HG03469 (cell line): ENCODE results near the gene FERMT1.
A peak's percentile ranks its signal among the peaks of the same experiment; 100 is the strongest.

Source experiments
- ATAC-seq: cut with Tn5 transposase; IDR thresholded peaks from one replicate; pipeline ENCODE4 v1.9.1; 2021; ENCODE audit warnings: mild to moderate bottlenecking, moderate library complexity, moderate number of reproducible peaks; ENCODE audit not compliant: unreplicated experiment

Gene FERMT1, protein sequence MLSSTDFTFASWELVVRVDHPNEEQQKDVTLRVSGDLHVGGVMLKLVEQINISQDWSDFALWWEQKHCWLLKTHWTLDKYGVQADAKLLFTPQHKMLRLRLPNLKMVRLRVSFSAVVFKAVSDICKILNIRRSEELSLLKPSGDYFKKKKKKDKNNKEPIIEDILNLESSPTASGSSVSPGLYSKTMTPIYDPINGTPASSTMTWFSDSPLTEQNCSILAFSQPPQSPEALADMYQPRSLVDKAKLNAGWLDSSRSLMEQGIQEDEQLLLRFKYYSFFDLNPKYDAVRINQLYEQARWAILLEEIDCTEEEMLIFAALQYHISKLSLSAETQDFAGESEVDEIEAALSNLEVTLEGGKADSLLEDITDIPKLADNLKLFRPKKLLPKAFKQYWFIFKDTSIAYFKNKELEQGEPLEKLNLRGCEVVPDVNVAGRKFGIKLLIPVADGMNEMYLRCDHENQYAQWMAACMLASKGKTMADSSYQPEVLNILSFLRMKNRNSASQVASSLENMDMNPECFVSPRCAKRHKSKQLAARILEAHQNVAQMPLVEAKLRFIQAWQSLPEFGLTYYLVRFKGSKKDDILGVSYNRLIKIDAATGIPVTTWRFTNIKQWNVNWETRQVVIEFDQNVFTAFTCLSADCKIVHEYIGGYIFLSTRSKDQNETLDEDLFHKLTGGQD

DNA sequence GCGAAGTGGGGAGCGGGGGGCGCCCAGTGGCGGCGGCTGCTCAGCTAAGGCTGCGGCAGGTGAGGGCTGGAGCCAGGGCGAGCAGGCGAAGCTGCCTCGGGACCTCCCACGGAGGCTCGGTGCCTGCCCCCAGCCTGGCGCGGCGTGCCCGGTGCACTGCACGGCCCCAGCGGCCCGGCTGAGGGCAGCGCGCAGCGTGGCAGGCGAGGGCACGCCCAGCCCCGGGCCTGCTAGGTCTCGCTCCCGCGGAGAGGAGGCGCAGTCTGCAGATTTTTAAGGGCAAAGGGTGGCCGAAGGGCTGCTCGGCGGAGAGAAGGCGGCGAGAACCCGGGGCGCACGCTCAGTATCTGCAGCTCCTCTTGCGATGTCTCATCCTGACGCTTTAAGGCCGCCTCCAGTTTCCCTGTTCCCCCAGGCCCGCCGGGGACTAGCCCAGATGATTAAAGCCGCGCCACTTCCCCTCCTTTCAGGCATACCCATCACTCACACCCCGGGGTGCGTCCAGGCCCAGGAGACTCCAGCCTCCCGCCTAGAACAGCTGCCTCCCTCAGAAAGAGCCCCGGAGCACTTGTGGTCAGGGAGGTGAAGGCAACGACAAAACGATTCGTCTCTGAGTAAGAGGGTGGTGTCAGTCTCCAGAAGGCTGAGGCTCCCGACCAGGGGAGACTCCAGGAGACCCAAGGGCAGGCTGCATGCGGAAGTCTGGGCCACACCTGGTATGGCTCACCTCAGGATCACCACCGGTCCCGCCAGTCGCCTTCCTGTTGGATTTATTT, at the start of gene FERMT1:
Gene FERMT1 (minus strand): TSS at position 158 of the 776 bp plus-strand sequence. CDS start 3,476 bp downstream, outside the sequence.
- ATAC-seq: peak; percentile 68

DNA sequence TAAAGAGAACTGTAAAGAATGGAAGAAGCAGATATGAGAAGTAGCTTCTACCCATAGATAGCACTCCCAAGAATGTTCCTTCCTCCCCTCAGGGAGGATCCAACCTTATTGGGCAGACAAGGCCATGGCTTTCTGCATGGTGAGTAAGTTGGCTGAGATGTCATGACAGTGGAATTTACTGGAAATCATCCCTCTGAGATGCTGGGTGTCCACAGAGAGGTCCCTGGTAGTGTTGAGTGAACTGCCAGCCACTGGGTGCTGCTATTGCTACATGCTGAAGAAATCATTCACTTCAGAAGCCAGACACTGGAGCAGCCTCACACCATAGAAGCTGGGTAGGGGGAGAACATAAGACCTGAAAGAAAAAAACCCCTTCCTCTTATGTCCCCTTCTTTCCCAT, 46.4 kb upstream of the FERMT1 start:
- ATAC-seq: no peak

DNA sequence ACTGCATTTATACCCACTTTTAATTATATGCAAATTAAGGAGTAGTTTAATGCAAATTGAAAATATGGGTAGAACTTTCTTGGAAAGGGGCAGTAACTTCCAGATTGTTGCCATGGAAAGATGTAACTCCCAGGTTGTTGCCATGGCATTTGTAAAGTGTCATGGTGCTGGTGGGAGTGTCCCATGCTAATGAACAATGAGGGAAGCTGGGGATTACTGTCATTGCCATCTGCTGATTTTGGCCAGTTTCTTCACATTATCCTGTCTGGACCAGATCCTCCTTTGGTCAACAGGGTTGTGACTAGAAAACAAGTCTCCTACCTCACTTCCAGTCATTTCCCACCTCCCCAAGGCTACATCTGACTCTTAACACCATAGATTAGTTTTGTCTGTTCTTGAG, 45.4 kb upstream of the FERMT1 start:
- no peak for ATAC-seq

DNA sequence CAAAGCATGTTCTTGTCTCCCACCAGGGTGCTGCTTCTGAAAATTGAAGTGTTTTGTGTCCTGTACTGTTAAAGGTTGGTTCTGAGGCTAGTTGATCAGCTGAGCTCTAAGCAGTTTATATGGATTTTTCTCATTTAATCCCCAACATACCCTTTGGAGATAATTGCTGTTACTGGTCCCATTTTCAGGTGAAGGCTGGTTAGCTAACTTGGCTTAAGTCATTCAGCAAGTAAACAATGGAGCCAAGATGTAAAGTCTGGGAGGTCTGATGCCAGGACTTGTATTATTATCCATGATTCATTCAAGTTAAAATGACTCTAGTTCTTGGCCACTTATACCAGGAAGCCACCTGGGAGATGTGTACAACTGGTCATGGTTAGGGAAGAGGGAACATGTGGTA, 42.5 kb upstream of the FERMT1 start:
- no peak for ATAC-seq

- ATAC-seq: no peak
Measured at GRCh38 chr20:6164421-6165341, 41.9 kb upstream of the FERMT1 start.

- ATAC-seq: no peak
Measured at GRCh38 chr20:6160736-6161135, 37.9 kb upstream of the FERMT1 start.

- ATAC-seq: no peak
Measured at GRCh38 chr20:6157345-6157744, 34.5 kb upstream of the FERMT1 start.

GRCh38 chr20:6152777-6153176, 29.9 kb upstream of the FERMT1 start:
- ATAC-seq: no peak

DNA sequence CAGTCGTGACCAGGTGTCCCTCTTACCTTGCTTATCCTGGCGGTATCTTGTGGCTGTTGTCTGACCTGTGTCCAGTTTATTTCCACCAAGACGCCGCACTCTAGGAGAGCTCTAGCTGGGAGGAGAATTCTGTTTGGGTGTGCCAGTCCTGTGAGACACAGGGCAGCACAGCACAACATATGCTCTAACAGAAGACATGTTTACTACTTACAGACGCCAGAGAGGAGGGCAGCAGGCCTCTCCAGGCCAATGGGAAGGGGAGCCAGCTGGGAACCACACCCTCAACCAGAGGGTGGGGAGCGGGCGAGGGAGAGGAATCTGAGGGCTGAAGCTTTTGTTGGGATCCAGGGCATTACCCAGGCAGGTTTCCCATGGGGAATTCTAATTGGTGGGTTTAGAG, 25.2 kb upstream of the FERMT1 start:
- ATAC-seq: no peak

GRCh38 chr20:6142348-6142993, 19.6 kb upstream of the FERMT1 start:
- no peak for ATAC-seq

- no peak for ATAC-seq
Measured at GRCh38 chr20:6140947-6141346, 18.1 kb upstream of the FERMT1 start.

DNA sequence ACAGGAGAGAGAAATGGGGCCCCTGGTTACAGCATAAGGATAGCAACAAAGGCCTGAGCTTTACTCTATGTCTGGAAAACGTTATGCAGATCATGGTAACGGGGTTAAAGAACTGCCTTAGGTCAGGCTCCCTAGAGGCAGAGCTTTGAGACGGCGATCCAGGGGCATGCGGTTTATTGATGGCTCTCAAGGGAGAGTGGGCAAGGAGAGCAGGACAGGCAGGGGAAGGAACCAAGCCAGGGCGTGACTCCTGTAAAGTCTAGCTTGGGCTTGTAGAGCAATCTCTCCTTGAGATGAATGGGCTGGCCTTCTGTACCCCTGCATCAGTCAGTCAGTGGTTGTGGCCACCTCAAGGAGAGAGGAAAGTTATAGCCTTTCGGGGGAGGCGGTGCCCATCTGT, 12.5 kb upstream of the FERMT1 start:
- no peak for ATAC-seq

- no peak for ATAC-seq
Measured at GRCh38 chr20:6134592-6134991, 11.8 kb upstream of the FERMT1 start.

DNA sequence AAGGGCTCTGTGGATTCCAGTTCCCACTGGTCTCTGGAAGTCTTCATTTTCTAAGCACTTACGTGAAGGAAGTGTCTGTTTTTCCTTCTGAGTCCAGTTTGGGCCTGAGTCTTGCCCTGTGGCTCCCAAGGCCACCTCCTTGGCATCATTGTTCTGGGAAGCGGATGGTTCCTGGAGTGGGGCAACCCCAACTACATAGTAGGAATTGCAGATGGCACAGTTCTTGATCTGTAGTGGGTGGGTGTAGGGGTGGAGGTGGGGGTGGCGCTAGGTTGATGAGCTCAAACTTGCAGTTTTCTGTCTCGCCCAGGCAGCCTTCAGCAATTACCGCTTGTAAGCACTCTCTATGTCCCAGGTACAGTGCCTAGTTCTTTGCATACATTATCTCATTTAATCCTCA, 7.2 kb upstream of the FERMT1 start:
- no peak for ATAC-seq

DNA sequence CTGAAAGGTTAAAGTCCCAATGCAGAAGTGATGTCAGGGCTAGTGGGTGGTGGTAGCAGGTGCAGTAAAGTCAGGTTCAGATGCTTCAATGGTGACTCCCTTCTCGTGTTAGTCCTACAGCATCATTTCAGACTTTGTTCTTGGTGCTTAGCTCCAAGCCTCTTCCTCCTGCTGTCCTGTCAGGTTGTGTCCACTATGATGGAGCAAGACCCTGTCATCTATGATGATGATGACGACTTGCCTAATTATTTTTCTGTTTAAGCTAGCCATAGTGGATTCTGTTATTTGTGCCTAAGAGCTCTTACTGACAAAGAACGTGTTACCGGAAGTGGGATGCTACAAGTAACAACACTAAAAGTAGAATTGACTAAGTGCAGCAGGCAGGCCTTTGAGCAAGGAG, 5.0 kb upstream of the FERMT1 start:
- ATAC-seq: no peak

- ATAC-seq: no peak
Measured at GRCh38 chr20:6126846-6127245, 4.0 kb upstream of the FERMT1 start.

- no peak for ATAC-seq
Measured at GRCh38 chr20:6123649-6124014, 802 bp upstream of the FERMT1 start.

DNA sequence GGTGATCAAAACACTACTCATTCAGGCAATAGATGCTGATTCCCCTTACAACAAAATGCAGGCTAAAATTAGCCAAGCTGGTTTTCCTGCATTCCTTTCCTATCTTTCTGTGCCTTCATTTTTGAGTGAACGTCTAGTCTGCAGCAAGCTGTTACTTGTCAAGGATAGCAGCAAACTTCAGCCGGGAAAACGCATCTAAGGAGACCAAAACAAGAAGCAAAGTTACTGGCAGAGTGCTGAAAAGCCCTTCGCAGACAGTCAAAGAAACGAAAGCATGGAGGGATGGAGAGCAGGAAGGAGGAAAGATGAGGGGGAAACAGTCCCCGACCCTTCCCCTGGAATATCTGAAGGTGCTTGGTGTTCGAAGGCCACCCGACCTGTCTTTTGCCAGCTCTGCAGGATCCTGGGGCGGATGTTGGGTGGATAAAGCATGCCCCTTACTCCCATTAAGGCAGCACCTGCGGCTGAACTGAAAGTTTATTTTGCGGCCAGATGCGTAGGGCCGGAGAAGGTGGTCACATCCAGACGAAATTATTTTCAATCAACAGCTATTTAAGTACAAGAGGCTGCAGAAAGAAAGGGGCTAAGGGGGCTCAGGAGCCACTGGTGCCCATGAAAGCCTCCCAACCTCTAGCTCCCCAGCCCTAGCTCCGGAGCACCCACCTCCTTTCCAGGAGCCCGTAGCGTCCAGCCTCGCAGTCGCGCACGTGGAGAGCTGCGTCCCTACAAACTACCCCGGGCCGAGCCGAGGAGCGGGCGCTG, 538 bp downstream of the FERMT1 start:
- ATAC-seq: peak; percentile 10

- no peak for ATAC-seq
Measured at GRCh38 chr20:6121504-6121903, 1.3 kb downstream of the FERMT1 start.
